ENCODE measurements around the gene PHACTR4. TPM values are rescaled to one million over a fixed set of nuclear protein-coding genes. Genes with fewer than 3 reads are reported as not detected.
"Not testable (repeated sequence)": the region's sequence is repeated elsewhere in the genome, so short reads cannot be mapped to it uniquely, and the experiment has no call there.

The PHACTR4 gene
- total RNA-seq, 1 experiment from 2014 or later = 35.5 TPM

DNA sequence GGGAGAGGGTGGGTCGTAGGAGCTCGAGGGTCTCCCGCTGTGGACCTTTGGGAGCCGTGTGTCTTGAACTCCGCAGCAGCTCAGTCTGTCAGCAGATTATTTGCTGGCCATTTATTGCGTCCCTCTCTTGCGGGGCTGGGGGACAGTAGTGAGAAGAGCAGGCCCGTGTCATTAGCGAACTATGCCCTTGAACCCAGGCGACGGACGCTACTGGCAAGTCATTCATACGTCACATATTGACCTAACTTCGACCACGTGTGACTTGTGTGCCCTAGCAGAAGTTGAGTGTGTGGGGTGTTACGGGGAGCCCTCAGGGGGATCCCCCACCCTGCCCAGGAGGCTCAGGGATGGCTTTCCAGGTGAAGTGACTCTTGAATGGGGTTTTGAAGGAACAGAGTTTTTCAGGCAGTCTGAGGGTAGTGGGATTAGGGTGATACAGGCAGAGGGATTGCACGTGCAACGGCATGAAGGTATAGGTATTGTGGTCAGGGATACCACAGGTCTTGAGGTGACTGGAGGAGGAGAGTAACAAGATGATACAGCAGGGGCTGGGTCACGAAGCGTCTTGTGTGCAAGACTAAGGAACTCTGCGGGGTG, 149.3 kb downstream of the PHACTR4 start:
- peak overlapping the region; percentile 87 for H3K4me3 Mint-ChIP-seq (ENCODE audit: unreplicated experiment)
- ChIA-PET CTCF (interaction anchor here (0.6 to 1.2 kb wide), 3 partner anchors 62 to 1524 kb away, joined by 3 to 5 read pairs (median 4); no protein-coding TSS in a partner anchor), POLR2A (interaction anchor here (0.6 to 1.2 kb wide), 8 partner anchors 12 to 359 kb away, joined by 3 to 12 read pairs (median 6); partner anchors contain the start of gene RAB42)
- TSS peak; percentile 35 for BruUV-seq (replicated peaks)
- DNase-seq = peak; percentile 34 to 60
- intact Hi-C loops (cut with micrococcal nuclease; ENCODE audit: unreplicated experiment) = loop anchor here (1.0 to 2.0 kb wide), 2 partner anchors 62 to 83 kb away; no protein-coding TSS in a partner anchor
- H3K9me3 ChIP-seq = no peaks in the 10 kb centered on the region
- peak overlapping the region; percentile 91 for H3K27ac Mint-ChIP-seq (ENCODE audit: unreplicated experiment)
- H3K4me1 ChIP-seq = no peaks in the 10 kb centered on the region
- TF ChIP-seq, protein P1, sequence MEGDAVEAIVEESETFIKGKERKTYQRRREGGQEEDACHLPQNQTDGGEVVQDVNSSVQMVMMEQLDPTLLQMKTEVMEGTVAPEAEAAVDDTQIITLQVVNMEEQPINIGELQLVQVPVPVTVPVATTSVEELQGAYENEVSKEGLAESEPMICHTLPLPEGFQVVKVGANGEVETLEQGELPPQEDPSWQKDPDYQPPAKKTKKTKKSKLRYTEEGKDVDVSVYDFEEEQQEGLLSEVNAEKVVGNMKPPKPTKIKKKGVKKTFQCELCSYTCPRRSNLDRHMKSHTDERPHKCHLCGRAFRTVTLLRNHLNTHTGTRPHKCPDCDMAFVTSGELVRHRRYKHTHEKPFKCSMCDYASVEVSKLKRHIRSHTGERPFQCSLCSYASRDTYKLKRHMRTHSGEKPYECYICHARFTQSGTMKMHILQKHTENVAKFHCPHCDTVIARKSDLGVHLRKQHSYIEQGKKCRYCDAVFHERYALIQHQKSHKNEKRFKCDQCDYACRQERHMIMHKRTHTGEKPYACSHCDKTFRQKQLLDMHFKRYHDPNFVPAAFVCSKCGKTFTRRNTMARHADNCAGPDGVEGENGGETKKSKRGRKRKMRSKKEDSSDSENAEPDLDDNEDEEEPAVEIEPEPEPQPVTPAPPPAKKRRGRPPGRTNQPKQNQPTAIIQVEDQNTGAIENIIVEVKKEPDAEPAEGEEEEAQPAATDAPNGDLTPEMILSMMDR (IDR thresholded peaks at IDR 0.05; ENCODE audit: insufficient read depth in 1 of 2, low read depth in 1 of 2, low read length in 1 of 2, severe bottlenecking in 1 of 2, unreplicated experiment in 1 of 2) = no peak
- no peaks in the 10 kb centered on the region for H3K27me3 Mint-ChIP-seq (ENCODE audit: insufficient read depth, unreplicated experiment)
- H3K4me1 Mint-ChIP-seq (ENCODE audit: low read depth, unreplicated experiment) = peaks cover 12% of the 10 kb centered on the region
- no peaks in the 10 kb centered on the region for H3K27me3 ChIP-seq (replicated peaks; ENCODE audit: control insufficient read depth, insufficient read depth, low read length)
- H3K9me3 Mint-ChIP-seq (ENCODE audit: unreplicated experiment) = no peaks in the 10 kb centered on the region
- H3K4me3 ChIP-seq (ENCODE audit: low read depth, low read length) = peak overlapping the region; percentile 78
- peaks cover 70% of the 10 kb centered on the region for H3K36me3 Mint-ChIP-seq (ENCODE audit: insufficient read depth, unreplicated experiment)
- H3K36me3 ChIP-seq (ENCODE audit: control insufficient read depth, insufficient read depth, low read length) = no peaks in the 10 kb centered on the region

DNA sequence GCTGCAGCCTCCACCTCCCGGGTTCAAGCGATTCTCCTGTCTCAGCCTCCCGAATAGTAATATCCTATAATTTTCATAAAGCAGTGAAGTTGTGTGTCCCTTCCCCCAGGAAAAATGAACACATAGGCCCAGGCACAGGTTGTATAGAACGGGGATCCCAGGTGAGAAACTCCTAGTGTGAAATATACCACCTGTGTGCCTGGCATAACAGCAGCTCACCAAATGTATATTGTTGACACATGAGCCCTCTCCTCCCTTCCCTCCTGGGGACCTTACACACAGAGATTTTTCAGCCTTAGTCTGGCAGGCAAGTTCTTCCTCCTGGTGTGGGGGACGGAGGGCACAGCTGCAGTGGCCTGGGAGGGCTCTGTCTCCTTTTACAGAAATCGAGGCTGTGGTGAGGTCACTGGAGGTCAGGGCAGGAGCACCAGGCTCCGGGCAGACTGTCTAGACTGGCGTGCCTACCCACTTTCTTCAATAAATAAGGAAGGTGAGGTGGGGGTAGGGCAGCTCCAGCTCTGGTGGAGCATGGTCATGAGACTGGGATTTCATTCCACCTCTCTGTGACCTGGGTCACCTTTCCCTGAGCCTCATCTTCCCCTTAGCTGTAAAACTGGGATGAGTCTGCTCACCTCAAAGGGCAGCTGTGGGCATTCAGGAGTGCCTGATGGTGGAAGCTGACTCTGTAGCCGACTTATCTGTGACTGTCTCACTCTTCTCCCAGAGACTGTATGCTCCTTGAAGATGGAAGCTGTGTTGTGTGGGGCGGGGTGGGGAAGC, 150.6 kb downstream of the PHACTR4 start:
- Mint-ChIP-seq H3K36me3 (ENCODE audit: insufficient read depth, unreplicated experiment) (peaks cover 63% of the 10 kb centered on the region), H3K4me1 (ENCODE audit: low read depth, unreplicated experiment) (peaks cover 25% of the 10 kb centered on the region), H3K4me3 (ENCODE audit: unreplicated experiment) (peak overlapping the region; percentile 42), H3K9me3 (ENCODE audit: unreplicated experiment) (no peaks in the 10 kb centered on the region), H3K27me3 (ENCODE audit: insufficient read depth, unreplicated experiment) (no peaks in the 10 kb centered on the region), H3K27ac (ENCODE audit: unreplicated experiment) (no peak overlapping the region)
- intact Hi-C loops (cut with micrococcal nuclease; ENCODE audit: unreplicated experiment) = loop anchor here (2.0 kb wide), 1 partner anchor 61 kb away; no protein-coding TSS in a partner anchor
- BruUV-seq (replicated peaks) = no TSS peak
- ChIA-PET CTCF (no interaction called here), POLR2A (interaction anchor here (0.6 kb wide), 2 partner anchors 123 to 217 kb away, joined by 5 to 7 read pairs; partner anchors contain the start of genes TAF12 and YTHDF2)
- no peaks in the 10 kb centered on the region for H3K27me3 ChIP-seq (replicated peaks; ENCODE audit: control insufficient read depth, insufficient read depth, low read length)
- peaks cover 9% of the 10 kb centered on the region for H3K4me1 ChIP-seq
- no peak overlapping the region for H3K4me3 ChIP-seq (ENCODE audit: low read depth, low read length)
- TF ChIP-seq, protein P1 (IDR thresholded peaks at IDR 0.05; ENCODE audit: insufficient read depth in 1 of 2, low read depth in 1 of 2, low read length in 1 of 2, severe bottlenecking in 1 of 2, unreplicated experiment in 1 of 2) = no peak
- H3K36me3 ChIP-seq (ENCODE audit: control insufficient read depth, insufficient read depth, low read length) = no peaks in the 10 kb centered on the region
- no peaks in the 10 kb centered on the region for H3K9me3 ChIP-seq
- no peak for DNase-seq

DNA sequence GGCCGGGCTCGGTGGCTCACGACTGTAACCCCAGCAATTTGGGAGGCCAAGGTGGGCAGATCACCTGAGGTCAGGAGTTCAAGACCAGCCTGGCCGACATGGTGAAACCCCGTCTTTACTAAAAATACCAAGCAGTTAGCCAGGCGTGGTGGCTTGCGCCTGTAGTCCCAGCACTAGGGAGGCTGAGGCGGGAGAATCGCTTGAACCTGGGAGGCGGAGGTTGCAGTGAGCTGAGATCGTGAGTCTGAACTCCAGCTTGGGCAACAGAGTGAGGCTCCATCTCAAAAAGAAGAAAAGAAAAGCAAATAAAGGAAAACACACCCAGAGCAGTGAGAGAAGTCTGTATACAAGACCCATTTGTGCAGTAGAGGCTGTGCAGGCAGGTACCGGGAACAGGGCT, 151.3 kb downstream of the PHACTR4 start:
- peaks cover 56% of the 10 kb centered on the region for H3K36me3 Mint-ChIP-seq (ENCODE audit: insufficient read depth, unreplicated experiment)
- BruUV-seq (replicated peaks) = not testable (repeated sequence)

More for the DNA sequence above, 151.3 kb downstream of the PHACTR4 start:
- H3K4me1 Mint-ChIP-seq (ENCODE audit: low read depth, unreplicated experiment) = peaks cover 25% of the 10 kb centered on the region
- CTCF ChIA-PET; H3K4me3 Mint-ChIP-seq (ENCODE audit: unreplicated experiment); H3K27me3 Mint-ChIP-seq (ENCODE audit: insufficient read depth, unreplicated experiment); H3K4me3 ChIP-seq (ENCODE audit: low read depth, low read length); DNase-seq; H3K27me3 ChIP-seq (replicated peaks; ENCODE audit: control insufficient read depth, insufficient read depth, low read length); H3K9me3 ChIP-seq; H3K36me3 ChIP-seq (ENCODE audit: control insufficient read depth, insufficient read depth, low read length); H3K27ac Mint-ChIP-seq (ENCODE audit: unreplicated experiment); H3K9me3 Mint-ChIP-seq (ENCODE audit: unreplicated experiment); intact Hi-C loops (cut with micrococcal nuclease; ENCODE audit: unreplicated experiment): not testable (repeated sequence)
- H3K4me1 ChIP-seq = peaks cover 16% of the 10 kb centered on the region
- POLR2A ChIA-PET = interaction anchor here (0.6 kb wide), 2 partner anchors 122 to 216 kb away, joined by 5 to 7 read pairs; partner anchors contain the start of genes TAF12 and YTHDF2

Data from Caco-2 (cell line).